Muscle layer of colon (tissue), 2 donors: ENCODE results near the gene PCDHGB3.
"Not testable (repeated sequence)": the region's sequence is repeated elsewhere in the genome, so short reads cannot be mapped to it uniquely, and the experiment has no call there.

Source experiments
- H3K27ac ChIP-seq: one replicate; pipeline ENCODE4 v1.7.0; 2013; ENCODE audit warnings: low read depth, mild to moderate bottlenecking, low read length, moderate library complexity
- H3K27me3 ChIP-seq, 2 donors: one replicate each; pipeline ENCODE4 v1.7.0; 2013; ENCODE audit warnings: low read length in 2 of 2, mild to moderate bottlenecking in 2 of 2; ENCODE audit not compliant: insufficient read depth in 2 of 2, control insufficient read depth in 1 of 2
- H3K36me3 ChIP-seq: one replicate; pipeline ENCODE4 v1.7.0; 2013; ENCODE audit warnings: mild to moderate bottlenecking, low read length; ENCODE audit not compliant: insufficient read depth
- H3K4me1 ChIP-seq: one replicate; pipeline ENCODE4 v1.7.0; 2013; ENCODE audit warnings: mild to moderate bottlenecking, low read length; ENCODE audit not compliant: insufficient read depth
- H3K4me3 ChIP-seq, 2 donors: one replicate each; pipeline ENCODE4 v1.7.0; 2013; ENCODE audit warnings: low read length in 2 of 2, low read depth in 1 of 2, mild to moderate bottlenecking in 1 of 2, moderate library complexity in 1 of 2
- H3K9ac ChIP-seq: one replicate; pipeline ENCODE4 v1.7.0; 2013; ENCODE audit warnings: low read length
- H3K9me3 ChIP-seq: one replicate; pipeline ENCODE4 v1.7.0; 2013; ENCODE audit warnings: mild to moderate bottlenecking, low read length
- donor health status: abdominal sarcoma.
- donor health status: Adenocarcinoma of cecum.

Gene PCDHGB3

GRCh38 chr5:141369994-141370848 lies at the start of gene PCDHGB3:
Gene PCDHGB3, plus strand, starts transcription at chr5:141370242. Its CDS starts 153 bp downstream, at chr5:141370395.
- H3K27me3 ChIP-seq, result no peaks in the 10 kb centered on the region
- peaks cover 70% of the 10 kb centered on the region for H3K9me3 ChIP-seq
- peaks cover 4% of the 10 kb centered on the region for H3K36me3 ChIP-seq
- no peak within 1 kb of the TSS for H3K27ac ChIP-seq
- H3K9ac ChIP-seq, result no peak within 1 kb of the TSS
- no peaks in the 10 kb centered on the region for H3K4me1 ChIP-seq
- H3K4me3 ChIP-seq, result peak within 1 kb of the TSS; percentile 32 to 50

DNA sequence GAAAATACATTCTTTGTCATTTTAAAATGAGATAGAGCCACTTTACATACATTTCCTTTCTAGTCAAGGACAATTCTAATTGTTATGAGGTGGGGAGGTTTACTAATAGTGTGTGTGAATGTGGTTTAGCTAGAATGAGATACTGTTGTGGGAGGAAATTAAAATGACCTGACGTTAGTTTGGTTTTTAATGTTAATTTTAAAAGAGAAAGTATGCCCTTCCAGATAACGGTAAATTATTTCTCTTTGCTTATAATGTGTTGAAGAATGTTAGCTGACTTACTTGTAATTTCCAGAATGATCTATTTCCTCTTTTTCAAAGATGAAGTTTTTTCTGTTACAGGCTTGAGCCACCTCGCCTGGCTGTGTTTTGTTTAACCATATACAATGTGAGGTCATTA lies 47.8 kb upstream of the PCDHGB3 start:
- peaks cover 37% of the 10 kb centered on the region for H3K9me3 ChIP-seq

DNA sequence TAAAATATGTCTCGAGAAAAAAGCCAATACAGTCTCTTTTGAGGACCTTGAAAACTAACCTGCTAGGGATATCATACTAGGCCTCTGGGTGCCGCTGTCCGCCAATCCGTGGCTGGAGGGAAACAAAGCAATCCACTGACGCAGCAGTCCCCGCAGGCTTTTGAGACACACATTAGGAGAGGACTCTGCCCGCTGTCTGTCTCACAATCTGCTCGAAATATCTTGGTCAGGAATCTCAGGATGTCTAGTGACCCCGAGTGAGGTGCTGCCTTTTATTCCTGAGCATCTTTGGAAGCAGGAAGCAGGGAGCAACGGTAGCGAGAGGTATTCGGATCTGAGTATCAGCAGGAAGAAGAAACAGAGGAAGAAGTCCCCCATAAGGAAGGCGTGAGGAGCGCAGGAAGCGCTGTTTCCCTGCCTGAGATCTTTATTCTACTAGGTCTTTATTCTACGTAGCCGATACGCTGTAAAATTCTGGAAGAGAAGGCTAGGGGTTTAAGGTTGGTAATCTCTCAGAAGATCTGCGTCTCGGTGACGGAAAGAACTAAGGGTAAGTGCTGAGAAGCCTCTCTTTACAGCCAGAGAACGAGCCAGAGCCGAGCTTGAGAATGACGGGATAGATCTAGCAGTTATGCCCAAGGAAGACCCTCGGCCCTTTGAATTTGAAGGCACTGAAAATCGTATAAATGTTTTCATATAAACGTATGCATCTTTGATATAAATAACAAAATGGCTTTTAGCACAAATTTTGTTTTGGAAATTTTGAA lies 43.8 kb upstream of the PCDHGB3 start:
- Histone ChIP-seq H3K27me3 (no peaks in the 10 kb centered on the region), H3K36me3 (no peaks in the 10 kb centered on the region), H3K4me3 (peak overlapping the region; percentile 37 to 72), H3K4me1 (no peaks in the 10 kb centered on the region), H3K9ac (peak overlapping the region; percentile 38), H3K9me3 (peaks cover 36% of the 10 kb centered on the region), H3K27ac (no peak overlapping the region)

More for the DNA sequence above, 47.8 kb upstream of the PCDHGB3 start:
- Histone ChIP-seq H3K36me3 (peaks cover 19% of the 10 kb centered on the region), H3K4me1 (no peaks in the 10 kb centered on the region), H3K27ac (no peak overlapping the region), H3K9ac (no peak overlapping the region), H3K27me3 (no peaks in the 10 kb centered on the region), H3K4me3 (no peak overlapping the region)

DNA sequence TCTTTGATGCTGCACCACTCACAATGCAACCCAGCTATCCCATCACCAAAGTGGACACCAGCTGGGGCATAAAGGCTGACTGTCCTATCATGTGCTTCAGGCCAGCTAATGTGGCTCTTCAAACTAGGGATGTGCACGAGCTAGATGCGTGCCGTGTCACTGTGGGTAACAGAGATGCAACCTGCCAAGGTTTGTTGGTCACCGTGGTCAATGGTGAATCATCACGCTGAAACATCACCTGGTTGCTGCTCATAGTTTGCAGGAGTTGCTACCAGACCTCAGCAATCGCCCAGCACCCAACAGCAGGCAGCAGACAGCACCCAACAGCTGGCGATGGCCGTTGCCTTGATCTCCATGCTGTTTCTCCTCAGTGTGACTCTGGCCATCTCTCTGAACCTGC lies 41.8 kb upstream of the PCDHGB3 start:
- Histone ChIP-seq H3K9ac (no peak overlapping the region), H3K9me3 (peaks cover 39% of the 10 kb centered on the region), H3K4me3 (peak overlapping the region in 1 of 2 donors; percentile 28), H3K36me3 (no peaks in the 10 kb centered on the region), H3K4me1 (no peaks in the 10 kb centered on the region), H3K27ac (no peak overlapping the region), H3K27me3 (no peaks in the 10 kb centered on the region)

- Histone ChIP-seq H3K27me3 (no peaks in the 10 kb centered on the region), H3K9me3 (peaks cover 46% of the 10 kb centered on the region), H3K27ac (no peak within 1 kb of the TSS), H3K36me3 (no peaks in the 10 kb centered on the region), H3K4me3 (peak within 1 kb of the TSS in 1 of 2 donors; percentile 25), H3K9ac (no peak within 1 kb of the TSS), H3K4me1 (no peaks in the 10 kb centered on the region)
Observed at GRCh38 chr5:141330299-141331080, 39.6 kb upstream of the PCDHGB3 start, which contains the start of gene PCDHGA1. Gene PCDHGA1, plus strand, starts transcription at chr5:141330514.

DNA sequence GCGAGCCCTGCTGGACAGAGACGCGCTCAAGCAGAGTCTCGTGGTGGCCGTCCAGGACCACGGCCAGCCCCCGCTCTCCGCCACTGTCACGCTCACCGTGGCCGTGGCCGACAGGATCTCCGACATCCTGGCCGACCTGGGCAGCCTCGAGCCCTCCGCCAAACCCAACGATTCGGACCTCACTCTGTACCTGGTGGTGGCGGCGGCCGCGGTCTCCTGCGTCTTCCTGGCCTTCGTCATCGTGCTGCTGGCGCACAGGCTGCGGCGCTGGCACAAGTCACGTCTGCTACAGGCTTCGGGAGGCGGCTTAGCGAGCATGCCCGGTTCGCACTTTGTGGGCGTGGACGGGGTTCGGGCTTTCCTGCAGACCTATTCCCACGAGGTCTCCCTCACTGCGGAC lies 37.5 kb upstream of the PCDHGB3 start:
- H3K36me3 ChIP-seq, H3K4me3 ChIP-seq, H3K4me1 ChIP-seq, H3K9ac ChIP-seq, H3K27ac ChIP-seq, H3K27me3 ChIP-seq: not testable (repeated sequence)
- peaks cover 42% of the 10 kb centered on the region for H3K9me3 ChIP-seq

GRCh38 chr5:141338538-141339306 lies 31.3 kb upstream of the PCDHGB3 start, which contains the start of gene PCDHGA2:
Gene PCDHGA2, plus strand, starts transcription at chr5:141338760.
- H3K4me1 ChIP-seq, result no peaks in the 10 kb centered on the region
- H3K4me3 ChIP-seq, result peak within 1 kb of the TSS; percentile 9 to 48
- no peaks in the 10 kb centered on the region for H3K36me3 ChIP-seq
- no peak within 1 kb of the TSS for H3K9ac ChIP-seq
- no peak within 1 kb of the TSS for H3K27ac ChIP-seq
- peaks cover 59% of the 10 kb centered on the region for H3K9me3 ChIP-seq
- H3K27me3 ChIP-seq, result peaks cover 0 to 6% of the 10 kb centered on the region in 2 donors

DNA sequence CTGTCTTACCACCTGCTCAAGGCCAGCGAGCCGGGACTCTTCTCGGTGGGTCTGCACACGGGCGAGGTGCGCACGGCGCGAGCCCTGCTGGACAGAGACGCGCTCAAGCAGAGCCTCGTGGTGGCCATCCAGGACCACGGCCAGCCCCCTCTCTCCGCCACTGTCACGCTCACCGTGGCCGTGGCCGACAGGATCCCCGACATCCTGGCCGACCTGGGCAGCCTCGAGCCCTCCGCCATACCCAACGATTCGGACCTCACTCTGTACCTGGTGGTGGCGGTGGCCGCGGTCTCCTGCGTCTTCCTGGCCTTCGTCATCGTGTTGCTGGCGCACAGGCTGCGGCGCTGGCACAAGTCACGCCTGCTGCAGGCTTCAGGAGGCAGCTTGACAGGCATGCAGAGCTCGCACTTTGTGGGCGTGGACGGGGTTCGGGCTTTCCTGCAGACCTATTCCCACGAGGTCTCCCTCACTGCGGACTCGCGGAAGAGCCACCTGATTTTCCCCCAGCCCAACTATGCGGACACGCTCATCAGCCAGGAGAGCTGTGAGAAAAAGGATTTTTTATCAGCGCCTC lies 29.2 kb upstream of the PCDHGB3 start:
- not testable (repeated sequence) for H3K27me3 ChIP-seq, H3K9ac ChIP-seq, H3K27ac ChIP-seq, H3K36me3 ChIP-seq, H3K4me1 ChIP-seq, H3K4me3 ChIP-seq
- H3K9me3 ChIP-seq, result peaks cover 73% of the 10 kb centered on the region

DNA sequence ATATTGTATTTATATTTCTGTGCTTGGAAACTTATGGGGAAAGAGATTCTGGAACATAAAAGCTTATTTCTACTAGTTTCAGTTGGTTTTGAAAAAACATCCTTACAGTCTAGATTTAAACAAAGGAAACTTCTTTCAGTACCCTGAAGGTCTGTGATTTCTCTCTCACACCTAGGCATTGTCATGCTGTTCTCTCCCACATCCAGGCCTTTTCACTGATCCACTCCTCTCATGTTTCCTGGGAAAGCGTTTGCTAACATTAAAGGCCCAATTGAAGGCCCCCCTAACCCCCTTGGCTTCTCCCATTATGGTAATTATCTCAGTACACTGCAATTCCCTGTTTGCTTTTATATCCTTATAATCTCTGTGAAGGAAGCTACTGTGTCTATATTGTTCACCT lies 27.3 kb upstream of the PCDHGB3 start:
- H3K9ac ChIP-seq, result no peak overlapping the region
- peaks cover 69% of the 10 kb centered on the region for H3K9me3 ChIP-seq
- no peak overlapping the region for H3K4me3 ChIP-seq
- H3K27ac ChIP-seq, result no peak overlapping the region
- peaks cover 0 to 6% of the 10 kb centered on the region in 2 donors for H3K27me3 ChIP-seq
- H3K36me3 ChIP-seq, result no peaks in the 10 kb centered on the region
- H3K4me1 ChIP-seq, result no peaks in the 10 kb centered on the region

DNA sequence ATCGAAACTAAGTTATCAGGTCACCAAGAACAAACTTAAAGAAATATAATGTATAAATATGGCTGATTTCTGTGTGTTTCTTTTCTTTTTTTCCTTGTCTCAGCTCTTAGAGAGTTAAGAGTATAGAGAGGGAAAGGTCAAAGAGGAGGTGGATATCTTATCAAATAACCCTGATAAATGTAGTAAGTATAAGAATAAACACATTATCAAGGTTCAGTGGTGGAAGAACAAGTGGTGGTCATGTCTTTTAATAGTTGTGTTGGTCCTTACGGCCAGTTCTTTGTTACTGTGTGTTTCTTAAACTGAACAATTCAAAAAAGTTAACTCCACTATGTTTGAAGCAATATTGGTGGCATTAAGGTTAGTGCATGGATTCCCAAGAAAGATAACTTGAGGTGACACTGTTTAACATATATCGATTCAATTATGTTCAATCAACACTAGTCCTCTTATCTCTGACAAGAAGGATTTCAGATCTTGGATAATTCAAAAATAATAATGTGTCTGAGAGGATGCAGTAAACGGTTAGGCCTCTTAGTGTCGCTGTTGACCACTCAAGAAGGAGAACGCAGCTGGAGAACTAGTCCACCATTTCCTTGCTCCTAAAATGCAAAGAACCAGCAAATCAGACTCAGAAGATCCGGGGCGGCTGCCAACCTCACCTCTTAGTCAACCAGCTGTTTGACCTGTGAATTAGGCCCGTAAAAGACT lies 26.6 kb upstream of the PCDHGB3 start, which contains the start of gene PCDHGA3:
Gene PCDHGA3, plus strand, starts transcription at position 588 of the 711 bp plus-strand sequence. CDS start 205 bp downstream, outside the sequence.
- peaks cover 0 to 6% of the 10 kb centered on the region in 2 donors for H3K27me3 ChIP-seq
- peaks cover 64% of the 10 kb centered on the region for H3K9me3 ChIP-seq
- no peaks in the 10 kb centered on the region for H3K4me1 ChIP-seq
- H3K36me3 ChIP-seq, result no peaks in the 10 kb centered on the region
- no peak within 1 kb of the TSS for H3K27ac ChIP-seq
- H3K4me3 ChIP-seq, result peak within 1 kb of the TSS in 1 of 2 donors; percentile 19
- no peak within 1 kb of the TSS for H3K9ac ChIP-seq
